GM18951 (cell line): ENCODE data around the gene ZNF674.

Experiments used
- POLR2A ChIP-seq: IDR thresholded peaks from 4 replicates; pipeline ENCODE4 v1.6.1; 2011; ENCODE audit warnings: mild to moderate bottlenecking; ENCODE audit not compliant: insufficient read length, insufficient read depth; ENCODE audit errors: extremely low read depth
- in situ Hi-C: fragments of 300-500 bp; cut with MboI; formaldehyde crosslinking; loops from one replicate; pipeline ENCODE4 v1.12.0; 2022; ENCODE audit warnings: low sequenced_read_pairs, mixed read lengths, inconsistent platforms; ENCODE audit not compliant: unreplicated experiment

Gene ZNF674

DNA sequence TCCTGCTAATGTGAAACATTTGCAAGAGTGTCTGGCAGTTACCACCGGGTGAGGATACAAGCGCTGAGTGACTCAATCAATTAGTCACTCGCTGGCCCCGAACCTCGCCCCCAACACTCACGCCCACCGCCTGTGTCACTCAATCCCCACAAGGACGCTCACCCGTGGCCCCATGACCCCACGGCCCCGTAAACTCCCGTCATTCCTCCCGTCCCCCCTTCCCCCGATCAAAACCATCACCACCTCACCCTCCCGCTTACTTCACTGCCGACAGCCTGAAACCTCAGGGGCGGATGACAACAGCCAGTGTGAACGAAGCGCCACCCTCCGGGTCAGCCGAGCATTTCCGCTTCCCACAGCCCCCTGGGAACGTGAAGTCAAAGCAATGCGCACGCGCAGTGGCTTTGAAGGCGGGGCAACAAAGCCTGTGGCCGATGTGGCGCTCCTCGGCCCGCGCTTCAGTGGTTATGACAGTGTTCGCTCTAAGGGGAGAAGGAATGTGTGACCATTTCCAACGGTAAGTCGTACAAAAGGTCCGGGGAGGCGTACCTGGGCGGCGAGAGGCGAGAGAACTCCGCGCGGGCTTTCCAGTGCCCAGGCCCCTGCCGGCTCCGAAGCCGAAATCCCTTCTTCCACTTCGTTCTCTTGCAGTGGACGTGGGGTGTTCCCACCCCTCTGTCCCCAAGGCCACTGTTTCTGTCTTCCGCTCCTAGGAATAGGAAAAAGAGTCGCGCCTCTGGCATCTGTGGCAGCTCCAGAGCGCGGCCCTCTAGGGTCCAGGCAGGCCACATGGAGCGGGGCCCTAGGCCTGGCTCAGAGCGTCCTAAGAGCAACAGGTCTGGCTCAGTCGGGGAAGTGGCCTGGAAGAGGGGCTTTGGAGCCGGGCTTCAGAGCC lies at the start of gene ZNF674:
Gene ZNF674, minus strand, starts transcription at position 311 of the 895 bp plus-strand sequence. CDS start 3,334 bp downstream, outside the sequence.
- peak; percentile 77 for TF ChIP-seq POLR2A
- in situ Hi-C loops: no loop called here

DNA sequence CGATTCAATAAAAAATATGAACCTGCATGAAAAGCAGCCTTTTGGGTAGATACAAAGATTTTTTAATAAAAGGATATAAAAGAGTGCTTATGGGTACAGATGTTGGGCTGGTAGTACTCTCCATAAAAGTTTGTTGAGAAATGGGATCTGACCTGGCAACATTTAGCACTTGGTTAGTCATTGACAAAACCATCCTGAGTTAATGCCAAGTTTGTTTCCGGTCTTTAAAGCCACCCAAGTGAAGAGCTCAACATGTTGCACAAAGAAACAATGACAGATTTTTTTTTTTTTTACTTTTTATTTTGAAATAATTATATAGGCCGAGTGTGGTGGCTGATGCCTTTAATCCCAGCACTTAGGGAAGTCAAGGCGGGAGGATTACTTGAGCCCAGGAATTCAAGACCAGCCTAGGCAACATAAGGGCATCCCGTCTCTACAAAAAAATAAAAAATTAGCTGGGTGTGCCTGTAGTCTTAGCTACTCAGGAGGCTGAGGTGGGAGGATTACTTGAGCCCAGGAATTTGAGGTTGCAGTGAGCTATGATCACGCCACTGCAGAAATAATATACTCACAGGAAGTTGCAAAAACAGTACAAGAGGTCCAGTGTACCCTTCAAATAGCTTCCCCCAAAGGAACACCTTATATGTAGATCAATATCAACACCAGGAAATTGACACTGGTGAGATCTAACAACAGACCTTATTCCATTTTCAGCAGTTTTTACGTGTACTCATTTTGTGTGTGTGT lies 44.9 kb upstream of the ZNF674 start:
- TF ChIP-seq POLR2A: no peak
- in situ Hi-C loops: no loop called here

DNA sequence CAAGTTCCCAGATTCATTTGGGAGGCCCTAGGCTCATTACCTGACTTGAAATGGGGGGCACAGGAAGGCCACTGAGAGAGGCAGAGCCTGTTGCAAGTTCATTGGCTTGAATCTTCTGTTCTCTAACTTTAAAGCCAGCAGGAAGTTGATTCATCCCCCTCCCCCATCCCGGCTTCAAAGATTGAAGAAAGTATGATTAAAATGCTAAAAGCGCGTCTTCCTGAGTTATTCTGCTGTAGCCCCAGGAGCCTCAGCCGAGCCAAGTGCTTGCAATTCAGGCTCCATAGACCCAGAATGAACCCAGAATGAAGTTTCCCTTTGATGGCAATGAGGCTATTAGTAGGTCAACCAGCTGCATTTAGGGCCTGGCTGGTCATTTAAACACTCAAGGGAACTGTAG lies 43.0 kb upstream of the ZNF674 start:
- TF ChIP-seq POLR2A: no peak
- in situ Hi-C loops: no loop called here

DNA sequence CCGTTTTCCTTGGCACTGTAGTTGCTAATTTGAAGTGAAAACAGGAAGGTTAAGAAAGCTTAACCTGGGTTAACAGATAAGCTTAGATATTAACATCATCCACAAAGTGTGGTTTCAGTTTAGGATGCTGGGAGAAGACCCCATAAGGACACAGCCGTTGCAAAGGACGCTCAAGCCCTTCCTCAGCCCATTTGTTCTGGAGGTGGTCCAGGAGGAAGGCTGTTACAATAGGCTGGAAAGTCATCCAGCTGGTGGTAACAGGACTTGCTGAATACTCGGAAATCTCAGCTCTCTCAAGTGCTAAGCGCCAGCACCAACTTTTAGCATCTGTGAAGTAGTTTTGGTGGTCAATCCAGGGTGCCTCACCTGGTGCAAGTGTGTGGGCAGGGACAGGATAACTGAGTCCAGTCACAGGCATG lies 42.5 kb upstream of the ZNF674 start:
- TF ChIP-seq POLR2A: no peak
- in situ Hi-C loops: no loop called here

DNA sequence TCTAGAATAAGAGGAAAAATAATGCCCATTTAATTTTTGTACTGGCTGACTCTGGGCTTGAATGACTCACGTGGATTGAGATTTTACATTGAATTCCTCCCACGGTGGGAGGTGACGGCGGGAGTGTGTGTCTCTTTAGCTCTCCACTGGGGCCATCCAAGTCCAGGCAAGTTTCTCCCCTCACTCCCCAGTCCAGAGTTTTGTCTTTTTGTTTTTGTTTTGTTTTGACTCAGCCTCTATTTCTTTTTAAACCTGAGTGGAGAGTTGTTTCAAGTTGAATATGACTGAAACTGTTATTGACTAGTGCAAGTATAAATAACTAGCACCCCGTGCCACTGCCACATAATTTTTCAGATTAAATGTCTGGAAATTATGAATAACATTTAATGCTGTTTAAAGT lies 41.9 kb upstream of the ZNF674 start:
- in situ Hi-C loops: no loop called here

DNA sequence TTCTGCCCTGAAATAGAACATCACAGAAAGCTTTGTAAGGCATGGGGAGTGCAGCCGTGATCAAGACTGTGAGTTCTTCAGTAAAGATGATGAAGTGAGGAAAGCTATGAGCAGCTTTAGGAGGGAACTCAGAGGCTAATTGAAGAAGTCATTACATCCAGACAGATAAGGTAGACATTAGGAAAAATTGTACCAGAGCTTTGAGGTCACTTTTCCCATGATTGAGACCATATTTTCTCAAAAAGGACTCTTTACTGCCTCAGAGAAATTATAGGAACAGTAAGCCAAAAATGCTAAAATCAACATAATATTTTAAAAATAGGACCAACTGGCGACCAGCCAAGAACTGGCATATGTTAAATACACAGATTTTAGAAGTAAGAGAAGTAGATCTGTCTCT lies 39.5 kb upstream of the ZNF674 start:
- in situ Hi-C loops: no loop called here
- TF ChIP-seq POLR2A: no peak

More for the DNA sequence above, 41.9 kb upstream of the ZNF674 start:
- no peak for TF ChIP-seq POLR2A

DNA sequence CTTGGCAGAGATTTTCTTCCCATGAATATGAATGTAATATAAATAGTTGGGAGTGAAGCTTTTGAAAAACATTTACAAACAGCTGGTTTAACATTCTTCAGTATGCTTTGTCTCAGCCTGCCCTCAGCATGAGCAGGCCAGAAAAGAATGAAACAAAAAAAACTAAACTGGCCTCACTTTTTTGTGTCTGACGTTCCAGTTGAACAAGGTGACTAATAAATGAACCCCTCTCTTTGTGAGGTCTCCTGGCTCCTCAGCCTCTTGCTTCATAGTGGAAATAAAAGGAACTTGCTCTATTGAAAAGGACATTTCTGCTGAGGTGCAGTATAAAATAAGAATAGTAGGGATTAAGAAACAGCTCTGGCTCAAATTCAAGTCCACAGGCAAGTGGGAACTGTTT lies 37.7 kb upstream of the ZNF674 start:
- in situ Hi-C loops: no loop called here
- no peak for TF ChIP-seq POLR2A

DNA sequence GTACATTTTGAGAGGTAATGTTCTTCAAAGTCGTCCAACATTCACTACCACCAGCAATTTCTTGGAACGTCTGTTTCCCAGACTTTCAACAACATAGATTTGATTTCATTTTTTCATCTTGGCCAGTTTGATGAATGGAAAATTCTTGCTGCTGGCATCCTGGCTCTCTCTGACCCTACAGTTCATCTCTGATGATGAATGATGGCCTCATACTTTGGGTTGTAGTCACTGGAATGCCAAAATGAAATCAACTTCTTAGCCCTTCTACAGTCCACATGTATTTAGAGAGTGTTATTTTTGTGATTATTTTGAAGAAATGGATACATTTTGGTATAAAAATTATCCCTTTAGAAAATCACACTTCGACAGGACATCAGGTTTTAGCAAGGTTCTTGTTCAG lies 37.1 kb upstream of the ZNF674 start:
- in situ Hi-C loops: no loop called here
- TF ChIP-seq POLR2A: no peak

DNA sequence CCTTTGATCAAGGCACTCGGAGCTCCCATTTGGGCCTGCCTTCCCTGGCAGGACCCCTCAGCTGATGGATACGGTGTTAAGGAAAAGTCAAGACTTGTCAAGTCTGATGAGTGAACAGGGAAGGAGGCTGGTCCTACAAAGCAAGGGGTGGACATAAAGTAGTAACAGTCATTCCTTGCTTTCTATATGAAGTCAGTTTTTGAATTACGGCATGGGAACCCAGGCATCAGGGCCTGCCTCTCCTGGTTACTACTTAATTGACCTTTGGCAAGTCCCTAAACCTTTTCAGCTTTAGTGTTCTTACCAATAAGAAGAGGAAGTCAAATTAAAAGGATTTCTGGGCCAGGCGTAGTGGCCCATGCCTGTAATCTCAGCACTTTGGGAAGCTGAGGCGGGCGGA lies 35.4 kb upstream of the ZNF674 start:
- in situ Hi-C loops: no loop called here
- TF ChIP-seq POLR2A: no peak

DNA sequence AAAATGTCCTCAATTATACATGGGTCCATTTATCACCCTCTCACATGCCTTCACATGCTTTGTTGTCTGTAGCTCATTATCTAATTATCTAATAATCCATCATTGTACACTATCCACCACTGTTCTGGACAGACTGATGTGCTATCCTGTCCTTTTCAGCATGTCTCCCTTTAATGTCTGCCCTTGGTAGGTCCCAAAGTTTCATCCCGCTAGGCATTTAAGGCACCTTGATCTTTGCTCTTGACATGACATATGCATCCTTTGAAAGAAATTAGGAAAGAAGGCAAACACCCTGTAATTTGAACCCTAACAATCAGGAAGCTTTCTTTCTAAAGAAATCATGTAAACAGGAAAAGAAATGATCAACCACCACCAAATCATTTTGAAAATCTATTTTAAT lies 34.0 kb upstream of the ZNF674 start:
- in situ Hi-C loops: no loop called here
- TF ChIP-seq POLR2A: no peak

DNA sequence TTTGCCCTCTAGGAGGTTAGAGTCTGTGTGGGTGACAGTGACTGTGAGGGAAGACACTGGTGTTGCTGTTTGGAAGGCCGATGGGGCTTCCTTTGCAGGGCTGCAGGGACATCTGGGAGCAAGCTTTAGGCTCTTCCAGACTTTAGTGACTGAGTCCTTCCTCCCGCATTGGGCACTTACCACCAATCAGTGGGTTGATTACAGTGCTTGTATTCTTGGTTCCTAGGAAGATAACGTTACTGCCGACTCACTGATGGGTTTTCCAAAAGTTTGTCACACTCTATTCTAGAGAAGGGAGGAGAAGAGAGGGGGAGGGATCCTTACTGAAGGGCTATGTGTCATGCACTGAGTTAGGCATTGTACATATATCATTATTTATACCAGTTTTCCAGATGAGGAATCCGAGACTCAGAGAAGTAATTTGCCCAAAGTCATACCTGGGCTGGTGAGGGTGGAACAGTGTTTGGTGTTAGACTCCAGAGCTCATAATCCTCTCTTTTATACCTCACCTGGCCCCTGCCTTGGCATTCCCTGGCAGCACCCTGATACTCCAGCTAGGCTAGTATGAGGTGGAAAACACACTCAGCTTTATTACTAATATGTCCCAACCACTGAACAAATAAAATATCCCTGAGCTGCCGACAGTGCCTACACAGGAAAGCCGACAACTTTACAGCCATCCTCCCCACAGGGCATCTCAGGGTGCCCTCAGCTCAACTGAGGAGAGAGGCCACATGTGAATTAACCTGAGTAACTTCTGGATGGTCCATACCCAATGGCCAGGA lies 32.2 kb upstream of the ZNF674 start:
- TF ChIP-seq POLR2A: no peak
- in situ Hi-C loops: no loop called here

DNA sequence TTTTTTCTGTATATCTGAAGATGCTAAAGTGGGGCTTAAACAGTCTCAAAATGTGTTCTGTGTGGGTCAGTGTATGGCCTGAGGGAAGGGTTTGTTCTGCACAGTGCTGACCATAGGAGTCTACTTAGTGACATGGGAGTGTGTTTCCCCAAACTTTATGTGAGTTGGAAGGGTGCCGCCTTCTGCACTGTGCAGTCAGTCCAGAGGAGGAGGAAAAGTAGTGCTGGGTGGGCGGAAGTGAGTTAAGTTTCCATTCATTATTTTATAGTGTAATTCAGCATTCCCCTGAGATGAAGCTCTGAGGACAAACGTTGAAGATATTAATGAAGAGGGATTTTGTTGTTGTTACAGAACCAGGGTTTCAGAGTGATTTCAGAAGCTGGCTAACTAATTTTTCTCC lies 31.2 kb upstream of the ZNF674 start:
- in situ Hi-C loops: no loop called here
- TF ChIP-seq POLR2A: no peak

DNA sequence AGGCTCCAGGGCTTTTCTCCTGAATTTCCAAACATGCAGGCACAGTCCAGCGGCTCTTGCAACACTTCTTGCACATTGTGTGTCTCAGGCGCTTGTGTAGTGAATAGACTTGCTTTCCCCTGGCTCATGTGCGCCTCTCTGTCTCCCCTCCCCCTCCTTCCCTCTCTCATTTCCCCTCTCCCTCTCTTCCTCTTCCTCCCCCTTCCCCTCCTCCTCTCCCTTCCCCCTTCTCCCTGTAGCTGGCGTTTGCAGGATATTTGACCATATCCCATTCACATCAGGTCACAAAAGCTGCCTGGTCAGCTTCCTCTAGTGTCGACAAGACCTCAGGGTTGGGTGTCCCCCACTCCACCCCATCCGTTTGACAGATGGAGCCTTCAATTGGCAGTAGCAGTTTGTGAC lies 30.8 kb upstream of the ZNF674 start:
- in situ Hi-C loops: no loop called here
- no peak for TF ChIP-seq POLR2A
